Inferior parietal cortex (tissue), 1 donor: ENCODE results near the gene IGF2.

Source experiments
- DNase-seq: peaks from one replicate; pipeline ENCODE4 v3.0.0-alpha.2; 2016; ENCODE audit errors: extremely low spot score

IGF2 gene

DNA sequence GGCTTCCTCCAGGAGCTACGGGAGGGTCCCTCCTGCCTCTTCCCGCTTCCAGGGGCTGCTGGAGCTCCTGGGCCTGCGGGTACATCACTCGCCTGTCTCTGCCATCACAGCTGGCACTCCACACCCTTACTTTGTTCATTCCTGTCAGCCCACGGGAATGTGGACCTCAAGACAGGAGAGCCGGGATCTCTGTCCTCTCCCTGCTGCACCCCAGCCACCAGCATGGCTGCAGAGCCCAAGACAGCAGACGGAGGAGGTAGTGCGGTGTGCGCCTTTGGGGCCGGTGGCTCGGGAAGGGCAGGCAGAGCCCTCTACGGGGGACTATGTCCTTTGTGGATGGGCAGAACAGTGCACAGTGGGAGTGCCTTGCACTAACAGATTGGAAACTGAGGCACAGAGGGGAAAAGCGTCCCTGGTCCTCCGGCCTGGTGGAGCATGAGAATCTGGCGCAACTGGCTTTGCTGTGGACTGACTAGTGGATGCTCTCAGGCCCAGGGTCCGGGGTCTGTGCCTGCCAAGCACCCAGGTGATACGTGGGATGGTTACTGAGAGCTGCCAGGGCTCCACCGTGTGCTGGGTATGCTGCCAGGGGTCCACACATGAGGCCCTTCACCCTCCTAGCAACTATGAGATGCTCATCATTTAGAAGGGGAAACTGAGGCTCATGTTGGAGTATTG is 47.3 kb downstream of the IGF2 start:
- DNase-seq = no peak

- DNase-seq = no peak
These were observed 48.0 kb downstream of the IGF2 start for GRCh38 chr11:2091112-2091746.

- no peak for DNase-seq
These were observed 48.7 kb downstream of the IGF2 start for GRCh38 chr11:2090172-2091111.

GRCh38 chr11:2089536-2090165 is 49.5 kb downstream of the IGF2 start:
- DNase-seq = no peak

GRCh38 chr11:2088746-2089535 is 50.2 kb downstream of the IGF2 start:
- DNase-seq = no peak

- no peak for DNase-seq
These were observed 50.9 kb downstream of the IGF2 start for GRCh38 chr11:2088284-2088683.

DNA sequence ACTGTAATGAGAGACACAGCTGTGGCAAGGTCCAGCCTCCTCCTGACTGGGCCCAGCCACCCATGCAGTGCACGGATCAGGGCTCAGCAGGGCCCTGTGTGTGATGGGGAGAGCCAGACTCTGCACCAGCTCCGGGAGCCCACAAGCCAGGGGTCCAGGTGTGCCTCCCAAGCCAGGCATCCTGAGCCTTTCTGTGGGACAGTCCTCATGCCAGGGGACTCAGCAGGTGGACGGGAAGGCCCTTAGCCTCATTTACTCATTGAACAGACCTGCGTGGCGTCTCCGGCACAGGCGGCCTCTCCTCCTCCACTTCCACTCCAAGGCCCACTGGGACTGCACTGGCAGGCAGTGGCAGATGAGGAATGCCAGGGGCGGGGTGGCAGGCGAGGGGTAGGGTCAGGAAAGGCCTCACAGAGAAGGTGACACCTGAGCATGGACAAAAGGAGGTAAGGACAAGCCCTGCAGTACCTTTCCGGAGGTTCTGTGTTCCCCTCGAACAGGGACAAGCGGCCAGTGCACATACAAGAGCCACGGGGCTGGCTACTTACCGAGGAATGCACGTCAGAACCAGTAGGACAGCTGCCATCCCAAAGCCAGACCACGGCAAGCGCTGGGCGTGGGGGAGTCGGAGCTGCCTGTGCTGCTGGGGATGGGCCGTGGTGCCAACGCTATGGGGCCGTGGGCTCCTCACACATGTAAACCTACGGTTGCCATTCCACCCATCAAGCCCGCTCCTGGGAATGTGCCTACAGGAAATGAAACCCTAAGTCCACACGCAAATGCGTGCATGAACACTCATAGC is 52.7 kb downstream of the IGF2 start:
- DNase-seq = no peak

GRCh38 chr11:2085251-2086066 is 53.7 kb downstream of the IGF2 start:
- DNase-seq = no peak

DNA sequence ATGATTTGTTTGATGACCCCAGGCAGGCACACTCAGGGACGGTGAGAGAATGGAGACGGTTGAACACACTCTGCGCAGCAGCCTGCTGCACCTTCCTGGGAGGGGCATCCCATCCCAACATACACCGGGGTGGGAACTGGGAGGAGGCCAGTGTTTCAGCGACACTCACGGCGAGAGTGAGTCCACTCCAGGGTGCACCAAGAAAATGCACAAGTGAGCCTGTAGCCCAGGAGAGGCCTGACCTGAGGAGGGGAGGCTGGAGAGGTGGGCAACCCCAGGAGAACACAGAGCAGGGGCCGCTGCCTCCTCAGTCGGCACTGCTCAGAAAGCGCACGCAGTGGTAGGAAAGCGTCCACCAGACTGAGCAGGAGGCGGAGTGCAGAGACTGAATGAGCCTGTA is 54.5 kb downstream of the IGF2 start:
- DNase-seq = no peak
